Daoy (cell line): ENCODE data around the gene GIT1. TPM values are rescaled to one million over a fixed set of nuclear protein-coding genes. Genes with fewer than 3 reads are reported as not detected.

ENCODE experiments used
- DNase-seq: peaks from one replicate; pipeline ENCODE4 v3.0.0-alpha.2; 2015; ENCODE audit warnings: low read depth
- total RNA-seq: library from RNA; depleted of rRNA; stranded (reverse); fragments of >200 nt; shearing (Covaris generic); gene quantifications from 2 replicates; pipeline ENCODE4 v1.2.3, GENCODE V29; 2014

The GIT1 gene
- total RNA-seq, 1 experiment from 2014 or later: 22.0 TPM

GRCh38 chr17:29594519-29595090, 5.2 kb upstream of the GIT1 start:
- DNase-seq: no peak

- DNase-seq: peak; percentile 47
Observed at GRCh38 chr17:29593591-29594518, 4.4 kb upstream of the GIT1 start.

GRCh38 chr17:29592850-29593551, 3.6 kb upstream of the GIT1 start, which contains the start of gene ANKRD13B:
TSS of gene ANKRD13B (plus strand) at chr17:29593132. CDS start at chr17:29593622, 490 bp downstream.
- peak; percentile 63 for DNase-seq

GRCh38 chr17:29591737-29592608, 2.5 kb upstream of the GIT1 start:
- peak; percentile 96 for DNase-seq

- peak; percentile 82 for DNase-seq
Observed at GRCh38 chr17:29591146-29591736, 1.8 kb upstream of the GIT1 start.

- DNase-seq: peak; percentile 84
Observed at GRCh38 chr17:29590411-29591145, 1.1 kb upstream of the GIT1 start.

GRCh38 chr17:29588562-29589411, 661 bp downstream of the GIT1 start:
- peak; percentile 55 for DNase-seq

- DNase-seq: no peak
Observed at GRCh38 chr17:29588017-29588561, 1.4 kb downstream of the GIT1 start.

- DNase-seq: no peak
Observed at GRCh38 chr17:29587591-29587990, 1.9 kb downstream of the GIT1 start.

GRCh38 chr17:29586676-29587469, 2.6 kb downstream of the GIT1 start:
- DNase-seq: no peak

- peak; percentile 80 for DNase-seq
Observed at GRCh38 chr17:29585080-29585751, 4.2 kb downstream of the GIT1 start.

GRCh38 chr17:29584452-29585079, 4.9 kb downstream of the GIT1 start:
- peak; percentile 44 for DNase-seq

GRCh38 chr17:29583324-29584248, 5.9 kb downstream of the GIT1 start:
- DNase-seq: no peak

- DNase-seq: no peak
Observed at GRCh38 chr17:29582772-29583171, 6.7 kb downstream of the GIT1 start.

GRCh38 chr17:29582254-29582765, 7.1 kb downstream of the GIT1 start:
- no peak for DNase-seq
